T-helper 2 cell treated with Interferon-gamma antibody and Interleukin-4, amounts not matched to agents 5 μg/mL and 100 μg/mL, for 36 hours (primary cell): ENCODE data around the gene FRMD5.
"Not testable (repeated sequence)": the region's sequence is repeated elsewhere in the genome, so short reads cannot be mapped to it uniquely, and the experiment has no call there.

Source experiments
- DNase-seq: peaks from one replicate; pipeline ENCODE4 v3.0.0; 2021; ENCODE audit warnings: low spot score
- H3K27ac Mint-ChIP-seq: one replicate; pipeline ENCODE4 v1.8.0; 2021; ENCODE audit warnings: mild to moderate bottlenecking, mixed read lengths
- H3K27me3 Mint-ChIP-seq: one replicate; pipeline ENCODE4 v1.8.0; 2021; ENCODE audit warnings: low read depth, mixed read lengths
- H3K36me3 Mint-ChIP-seq: one replicate; pipeline ENCODE4 v1.8.0; 2021; ENCODE audit warnings: low read depth, mixed read lengths
- H3K4me1 Mint-ChIP-seq: one replicate; pipeline ENCODE4 v1.8.0; 2021; ENCODE audit warnings: low read depth, mixed read lengths
- H3K4me3 Mint-ChIP-seq: one replicate; pipeline ENCODE4 v1.8.0; 2022; ENCODE audit warnings: mild to moderate bottlenecking, moderate library complexity, mixed read lengths
- H3K9me3 Mint-ChIP-seq: one replicate; pipeline ENCODE4 v1.8.0; 2021; ENCODE audit warnings: mixed read lengths

Gene FRMD5

DNA sequence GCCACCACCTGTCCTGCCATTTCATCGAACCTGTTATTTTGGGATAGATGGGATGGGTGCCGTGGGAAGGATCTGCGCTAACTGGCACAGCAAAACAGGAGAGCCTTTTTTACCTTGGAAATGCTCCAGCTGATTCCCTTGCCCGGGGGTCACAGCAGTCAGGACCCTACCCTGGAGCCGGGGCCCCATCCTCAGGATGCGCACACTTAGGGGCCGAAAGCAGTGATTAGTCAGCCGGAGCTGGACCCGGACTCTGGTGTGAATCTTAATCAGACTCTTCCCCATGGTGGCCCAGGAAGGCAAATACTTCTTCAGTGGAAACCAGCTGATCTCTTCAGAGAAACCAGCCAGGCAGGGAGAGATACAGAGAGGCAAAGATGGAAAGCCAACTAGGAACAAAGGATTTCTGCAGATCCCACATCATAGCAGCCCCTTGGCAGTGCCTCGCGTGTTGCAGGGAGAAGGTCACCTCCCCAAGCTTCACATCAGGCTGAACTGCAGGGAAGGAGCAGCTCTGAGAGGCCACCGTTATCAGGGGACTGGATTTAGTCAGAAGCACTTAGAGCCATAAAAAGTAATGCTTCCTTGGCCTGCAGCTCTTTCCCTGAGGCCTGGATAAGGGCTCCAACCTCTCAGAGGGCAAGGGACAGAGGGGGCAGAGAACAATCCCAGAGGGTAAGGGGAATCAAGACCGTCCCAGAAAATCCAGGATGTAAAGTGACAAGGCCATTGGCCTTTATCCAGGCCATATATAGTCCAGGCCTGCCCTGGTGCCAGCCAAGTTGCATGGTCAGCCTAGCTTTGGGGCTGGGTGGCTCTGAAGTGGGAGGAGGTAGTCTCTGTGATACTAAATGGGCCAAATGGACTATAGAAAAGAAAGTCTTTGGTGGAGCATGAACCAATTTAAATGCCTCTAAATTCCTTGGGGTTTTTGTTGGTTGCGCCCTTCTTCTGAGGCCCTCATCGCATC is 315.4 kb downstream of the FRMD5 start:
- Mint-ChIP-seq H3K27me3 (no peaks in the 10 kb centered on the region), H3K27ac (no peak overlapping the region), H3K36me3 (peaks cover 43% of the 10 kb centered on the region), H3K4me1 (peaks cover 1% of the 10 kb centered on the region), H3K9me3 (no peaks in the 10 kb centered on the region), H3K4me3 (no peak overlapping the region)
- no peak for DNase-seq

DNA sequence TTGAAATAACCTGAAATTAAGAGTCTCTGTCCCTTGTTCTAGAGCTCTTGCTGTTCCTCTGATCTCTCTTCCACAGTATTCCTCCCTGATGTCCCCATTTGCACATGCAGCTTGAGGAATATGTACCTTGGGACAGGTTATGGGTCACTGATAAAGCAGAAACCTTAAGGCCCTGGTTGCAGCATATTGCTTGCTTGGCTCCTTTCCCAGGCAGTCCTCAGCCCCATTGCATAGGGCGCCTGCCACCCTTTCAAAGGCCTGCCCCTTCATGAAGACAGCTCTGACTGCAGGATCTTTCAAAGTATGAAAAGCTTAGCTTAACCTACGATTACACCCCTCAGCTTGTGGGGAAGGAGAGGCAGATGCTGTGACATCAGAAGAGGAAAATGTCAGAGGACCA is 316.6 kb downstream of the FRMD5 start:
- Mint-ChIP-seq H3K27ac (no peak overlapping the region), H3K36me3 (peaks cover 41% of the 10 kb centered on the region), H3K4me1 (no peaks in the 10 kb centered on the region)

DNA sequence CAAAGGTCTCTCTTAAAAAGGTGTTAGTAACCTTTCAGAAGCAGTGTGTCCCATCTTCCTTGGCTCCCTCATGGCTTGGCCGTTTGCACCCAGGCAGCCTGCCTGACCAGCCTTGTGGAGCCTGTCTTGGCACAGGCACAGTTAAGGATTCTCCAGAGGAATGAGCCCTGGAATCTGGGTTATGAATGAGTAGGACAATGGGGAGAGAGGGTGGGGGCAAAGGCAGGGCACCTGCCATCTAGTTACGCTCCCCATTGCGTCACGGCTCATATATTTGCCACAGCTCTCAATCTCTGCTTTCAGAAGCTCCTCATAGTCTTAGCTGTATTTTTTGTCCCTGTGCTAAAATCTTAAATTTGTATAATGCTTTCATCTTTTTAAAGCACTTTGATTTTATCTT is 317.7 kb downstream of the FRMD5 start:
- no peaks in the 10 kb centered on the region for H3K9me3 Mint-ChIP-seq
- DNase-seq: no peak
- no peak overlapping the region for H3K27ac Mint-ChIP-seq
- peaks cover 41% of the 10 kb centered on the region for H3K36me3 Mint-ChIP-seq
- no peak overlapping the region for H3K4me3 Mint-ChIP-seq
- H3K4me1 Mint-ChIP-seq: no peaks in the 10 kb centered on the region
- H3K27me3 Mint-ChIP-seq: no peaks in the 10 kb centered on the region

More for the DNA sequence above, 316.6 kb downstream of the FRMD5 start:
- Mint-ChIP-seq H3K27me3 (no peaks in the 10 kb centered on the region), H3K9me3 (no peaks in the 10 kb centered on the region), H3K4me3 (no peak overlapping the region)
- no peak for DNase-seq

DNA sequence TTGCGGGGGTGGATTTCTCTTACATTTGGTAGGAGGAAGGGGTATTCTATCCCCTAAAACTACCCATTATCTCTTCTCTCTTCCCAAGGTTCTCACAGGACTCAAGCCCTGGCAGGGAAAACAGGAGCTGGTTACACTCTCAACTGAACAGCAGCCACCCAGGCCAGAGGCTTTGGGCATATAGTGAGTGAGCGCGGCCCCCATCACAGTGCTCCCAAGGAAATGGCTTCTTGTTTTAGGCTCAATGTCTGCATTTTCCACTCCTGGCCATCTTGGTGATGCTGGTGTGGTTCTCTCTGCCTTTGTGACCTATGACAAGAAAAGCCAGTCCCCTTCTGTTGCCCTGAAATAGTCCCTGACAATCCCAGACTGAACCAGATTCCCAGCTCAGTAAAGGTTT is 318.2 kb downstream of the FRMD5 start:
- H3K27ac Mint-ChIP-seq: no peak overlapping the region
- DNase-seq: no peak
- H3K36me3 Mint-ChIP-seq: peaks cover 41% of the 10 kb centered on the region
- H3K4me1 Mint-ChIP-seq: no peaks in the 10 kb centered on the region
- H3K4me3 Mint-ChIP-seq: no peak overlapping the region
- H3K27me3 Mint-ChIP-seq: no peaks in the 10 kb centered on the region
- H3K9me3 Mint-ChIP-seq: no peaks in the 10 kb centered on the region

DNA sequence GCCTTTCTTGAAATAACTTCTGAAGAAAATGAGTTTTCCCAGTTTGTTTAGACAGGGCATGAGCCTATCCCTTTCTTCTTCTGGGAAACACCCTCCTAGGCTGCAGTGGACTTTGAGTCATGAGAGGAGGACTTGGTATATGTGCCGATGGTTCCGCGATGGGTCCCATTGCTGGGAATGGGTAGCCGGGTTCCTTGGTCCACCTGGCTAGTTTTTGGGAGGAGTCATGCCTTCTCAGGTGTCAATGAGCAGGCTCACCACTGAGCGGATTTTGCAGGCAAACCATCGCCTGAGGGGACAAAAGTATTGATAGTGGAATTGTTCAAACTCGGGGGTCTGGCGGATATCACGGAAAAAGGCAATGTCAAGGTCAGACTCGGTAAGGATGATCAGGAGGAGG is 321.4 kb downstream of the FRMD5 start:
- DNase-seq: no peak
- Mint-ChIP-seq H3K4me1 (no peaks in the 10 kb centered on the region), H3K9me3 (no peaks in the 10 kb centered on the region), H3K4me3 (no peak overlapping the region), H3K27me3 (no peaks in the 10 kb centered on the region), H3K36me3 (peaks cover 37% of the 10 kb centered on the region), H3K27ac (no peak overlapping the region)

DNA sequence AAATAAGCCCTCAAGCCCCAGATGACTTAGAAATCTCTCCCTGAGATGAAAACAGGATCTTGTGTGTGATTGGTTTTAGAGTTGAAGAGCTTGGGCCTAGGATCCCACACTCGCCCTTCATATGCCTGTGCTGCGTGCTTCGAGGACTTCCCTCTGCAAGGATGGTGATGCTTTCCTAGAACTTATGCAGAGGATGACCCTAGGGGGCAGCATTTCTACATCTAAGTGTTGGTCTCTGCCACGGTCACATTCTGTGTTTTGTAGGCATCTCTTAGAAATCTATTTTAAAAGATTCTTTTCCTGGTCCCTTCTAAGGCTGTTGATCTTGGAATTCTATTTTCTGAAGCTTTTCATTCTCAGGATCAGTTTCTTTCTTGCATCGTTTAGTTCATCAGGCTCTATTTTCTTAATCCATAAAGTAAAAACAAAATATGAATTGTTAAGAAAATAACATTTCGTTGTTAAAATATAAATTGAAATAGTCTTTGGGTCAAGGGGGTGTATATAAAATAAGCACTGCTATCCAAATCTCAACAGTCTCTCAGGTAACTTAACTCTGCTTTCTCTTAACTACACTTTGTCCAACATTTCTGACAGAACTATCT is 322.6 kb downstream of the FRMD5 start:
- no peak for DNase-seq
- no peaks in the 10 kb centered on the region for H3K4me1 Mint-ChIP-seq
- no peaks in the 10 kb centered on the region for H3K9me3 Mint-ChIP-seq
- peaks cover 44% of the 10 kb centered on the region for H3K36me3 Mint-ChIP-seq
- H3K27ac Mint-ChIP-seq: no peak overlapping the region
- no peak overlapping the region for H3K4me3 Mint-ChIP-seq
- H3K27me3 Mint-ChIP-seq: no peaks in the 10 kb centered on the region

DNA sequence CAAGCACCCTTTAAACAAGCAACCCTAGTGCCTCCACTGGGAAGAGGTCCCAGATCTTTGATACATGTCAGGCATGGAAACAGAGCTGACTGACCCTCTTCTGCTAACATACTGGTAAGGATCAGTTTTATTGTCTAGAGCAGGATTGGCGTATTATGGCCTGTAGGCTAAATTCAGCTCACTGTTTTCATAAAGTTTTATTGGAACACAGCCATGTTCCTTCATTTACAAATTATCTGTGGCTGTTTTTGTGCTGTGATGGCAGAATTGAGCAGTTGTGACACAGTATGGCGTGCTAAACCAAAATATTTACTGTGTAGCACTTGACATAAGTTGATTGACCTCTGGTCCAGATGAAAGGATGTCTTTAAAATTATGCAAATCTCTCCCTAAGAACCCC is 323.2 kb downstream of the FRMD5 start:
- no peaks in the 10 kb centered on the region for H3K27me3 Mint-ChIP-seq
- H3K9me3 Mint-ChIP-seq: no peaks in the 10 kb centered on the region
- H3K4me3 Mint-ChIP-seq: no peak overlapping the region
- peaks cover 47% of the 10 kb centered on the region for H3K36me3 Mint-ChIP-seq
- H3K4me1 Mint-ChIP-seq: no peaks in the 10 kb centered on the region
- no peak for DNase-seq
- no peak overlapping the region for H3K27ac Mint-ChIP-seq

DNA sequence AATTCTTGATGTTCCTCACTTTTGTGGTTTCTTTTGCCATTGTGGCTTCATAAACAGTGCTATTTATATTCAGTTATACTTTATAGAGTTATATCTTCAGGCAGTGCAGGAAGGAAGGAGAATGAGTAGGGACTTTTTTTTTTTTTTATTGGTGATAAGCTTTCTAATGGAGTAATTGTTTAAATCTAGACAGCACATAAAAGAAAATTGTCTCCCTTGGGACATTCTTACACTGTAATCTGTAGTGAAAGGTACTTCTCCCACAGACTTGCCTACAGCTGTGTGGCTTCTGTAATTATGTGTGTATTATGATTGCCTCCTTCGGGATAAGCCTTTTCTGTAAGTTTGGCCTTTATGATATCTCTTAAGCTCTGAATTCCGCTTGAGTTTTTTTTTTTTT is 326.7 kb downstream of the FRMD5 start:
- Mint-ChIP-seq H3K27me3 (no peaks in the 10 kb centered on the region), H3K27ac (no peak overlapping the region), H3K9me3 (no peaks in the 10 kb centered on the region), H3K4me3 (no peak overlapping the region), H3K36me3 (peaks cover 45% of the 10 kb centered on the region), H3K4me1 (no peaks in the 10 kb centered on the region)
- DNase-seq: no peak

DNA sequence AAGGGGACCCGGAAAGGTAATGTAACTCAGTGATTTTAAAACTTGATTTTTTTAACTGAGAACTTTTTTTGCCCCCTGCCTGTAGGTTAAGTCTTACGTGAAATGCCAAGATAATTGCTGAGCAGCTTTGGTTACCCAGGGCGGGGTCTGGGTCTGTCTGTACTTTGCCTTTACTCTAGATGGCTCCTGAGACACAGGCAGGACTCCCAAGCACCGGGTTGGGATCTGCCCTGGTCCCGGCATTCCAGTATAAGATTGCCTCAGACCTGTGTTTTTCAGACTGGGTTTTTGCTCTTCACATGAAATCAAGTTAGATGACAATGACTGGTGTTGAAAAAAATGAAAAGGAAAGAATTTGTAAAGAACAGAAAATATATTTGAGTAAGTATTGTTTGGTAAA is 328.0 kb downstream of the FRMD5 start:
- H3K9me3 Mint-ChIP-seq: no peaks in the 10 kb centered on the region
- H3K4me1 Mint-ChIP-seq: no peaks in the 10 kb centered on the region
- DNase-seq: no peak
- no peak overlapping the region for H3K27ac Mint-ChIP-seq
- no peaks in the 10 kb centered on the region for H3K27me3 Mint-ChIP-seq
- H3K36me3 Mint-ChIP-seq: peaks cover 42% of the 10 kb centered on the region
- no peak overlapping the region for H3K4me3 Mint-ChIP-seq

DNA sequence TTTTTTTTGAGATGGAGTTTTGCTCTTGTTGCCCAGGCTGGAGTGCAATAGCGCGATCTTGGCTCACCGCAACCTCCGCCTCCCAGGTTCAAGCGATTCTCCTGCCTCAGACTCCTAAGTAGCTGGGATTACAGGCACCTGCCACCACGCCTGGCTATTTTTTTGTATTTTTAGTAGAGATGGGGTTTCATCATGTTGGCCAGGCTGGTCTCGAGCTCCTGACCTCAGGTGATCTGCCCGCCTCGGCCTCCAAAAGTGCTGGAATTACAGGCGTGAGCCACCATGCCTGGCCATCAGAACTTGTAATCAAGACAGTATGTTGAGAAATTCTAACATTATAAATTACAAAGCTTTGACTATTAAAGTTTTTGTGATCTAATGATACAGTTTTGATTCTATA is 328.4 kb downstream of the FRMD5 start:
- H3K27me3 Mint-ChIP-seq, H3K9me3 Mint-ChIP-seq, DNase-seq, H3K4me1 Mint-ChIP-seq, H3K4me3 Mint-ChIP-seq, H3K27ac Mint-ChIP-seq: not testable (repeated sequence)
- H3K36me3 Mint-ChIP-seq: peaks cover 40% of the 10 kb centered on the region

DNA sequence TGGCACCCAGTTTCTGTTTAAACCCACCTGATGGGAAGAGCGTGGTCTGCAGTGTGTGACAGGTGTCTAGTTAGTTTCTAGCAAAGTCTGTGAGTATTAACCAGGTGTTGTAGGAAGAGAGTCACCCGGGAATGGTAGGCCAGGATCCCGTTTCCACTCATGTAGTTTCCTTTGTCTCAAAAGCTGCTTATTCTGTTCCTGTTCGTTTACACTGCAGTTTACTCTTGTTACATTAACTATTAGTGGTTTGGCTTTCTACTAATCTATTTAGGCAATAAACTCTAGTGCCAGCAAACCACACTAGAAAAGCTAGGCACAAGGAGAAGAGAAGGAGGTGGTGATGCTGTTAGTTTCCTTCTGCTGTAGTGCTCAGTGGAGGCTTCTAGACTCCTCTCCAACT is 335.5 kb downstream of the FRMD5 start:
- H3K27ac Mint-ChIP-seq: no peak overlapping the region
- no peaks in the 10 kb centered on the region for H3K27me3 Mint-ChIP-seq
- no peak for DNase-seq
- H3K4me3 Mint-ChIP-seq: no peak overlapping the region
- peaks cover 49% of the 10 kb centered on the region for H3K36me3 Mint-ChIP-seq
- H3K9me3 Mint-ChIP-seq: no peaks in the 10 kb centered on the region
- peaks cover 2% of the 10 kb centered on the region for H3K4me1 Mint-ChIP-seq

DNA sequence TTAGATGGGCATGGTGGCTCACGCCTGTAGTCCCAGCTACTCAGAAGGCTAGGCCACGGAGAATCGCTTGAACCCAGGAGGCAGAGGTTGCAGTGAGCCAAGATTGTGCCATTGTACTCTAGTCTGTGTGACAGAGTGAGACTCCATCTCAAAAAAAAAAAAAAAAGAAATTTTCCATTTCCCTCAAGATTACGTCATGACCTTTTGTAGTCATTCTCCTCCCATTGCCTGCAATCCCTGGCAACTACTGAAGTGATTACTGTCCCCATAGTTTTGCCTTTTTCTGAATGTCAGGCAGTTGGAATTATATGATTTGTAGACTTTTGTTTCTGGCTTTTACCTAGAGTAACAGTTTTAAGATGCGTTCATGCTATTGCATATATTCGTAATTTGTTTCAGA is 340.3 kb downstream of the FRMD5 start:
- DNase-seq: no peak
- Mint-ChIP-seq H3K27ac (no peak overlapping the region), H3K36me3 (peaks cover 54% of the 10 kb centered on the region), H3K9me3 (no peaks in the 10 kb centered on the region), H3K4me1 (peaks cover 2% of the 10 kb centered on the region), H3K4me3 (no peak overlapping the region), H3K27me3 (no peaks in the 10 kb centered on the region)

DNA sequence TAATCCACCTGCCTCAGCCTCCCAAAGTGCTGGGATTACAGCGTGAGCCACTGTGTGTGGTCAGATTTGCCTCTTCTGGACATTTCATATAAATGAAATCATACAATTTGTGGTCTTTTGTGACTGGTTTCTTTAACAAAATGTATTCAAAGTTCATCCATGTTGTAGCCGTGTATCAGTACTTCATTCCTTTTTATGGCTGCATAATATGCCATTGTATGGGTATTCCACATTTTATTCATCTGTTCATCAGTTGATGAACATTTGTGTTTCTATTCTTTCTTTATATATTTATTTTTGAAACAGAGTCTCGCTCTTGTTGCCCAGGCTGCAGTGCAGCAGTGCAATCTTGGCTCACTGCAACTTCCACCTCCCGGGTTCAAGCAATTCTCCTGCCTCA is 342.5 kb downstream of the FRMD5 start:
- H3K9me3 Mint-ChIP-seq: no peaks in the 10 kb centered on the region
- no peak overlapping the region for H3K4me3 Mint-ChIP-seq
- peaks cover 2% of the 10 kb centered on the region for H3K4me1 Mint-ChIP-seq
- H3K36me3 Mint-ChIP-seq: peaks cover 49% of the 10 kb centered on the region
- H3K27ac Mint-ChIP-seq: no peak overlapping the region
- H3K27me3 Mint-ChIP-seq: no peaks in the 10 kb centered on the region
- DNase-seq: no peak

DNA sequence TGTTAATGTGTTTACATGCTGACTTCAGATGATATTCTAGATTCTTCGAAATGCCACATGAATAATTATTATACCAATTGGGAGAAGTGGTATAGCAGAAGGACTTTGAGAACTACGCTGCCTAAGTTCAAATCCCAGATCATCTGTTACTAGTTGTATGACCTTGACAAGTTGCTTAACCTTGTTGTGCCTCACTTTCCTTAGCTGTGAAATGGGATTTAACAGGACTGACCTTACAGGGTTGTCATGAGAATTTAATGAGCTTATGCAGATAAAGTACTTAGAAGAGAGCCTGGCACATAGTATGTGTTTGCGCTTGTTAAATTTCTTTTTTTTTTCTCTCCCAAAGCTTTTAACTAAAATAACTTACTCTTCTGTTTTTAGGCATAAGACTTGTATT is 343.8 kb downstream of the FRMD5 start:
- Mint-ChIP-seq H3K27me3 (no peaks in the 10 kb centered on the region), H3K4me1 (peaks cover 2% of the 10 kb centered on the region), H3K4me3 (no peak overlapping the region), H3K36me3 (peaks cover 45% of the 10 kb centered on the region), H3K27ac (no peak overlapping the region), H3K9me3 (no peaks in the 10 kb centered on the region)
- no peak for DNase-seq
